Measurements from ENCODE around the gene ABHD10.

GRCh38 chr3:111965484-111965883 is 13.3 kb upstream of the ABHD10 start:
- no peak for TF ChIP-seq EZH2 (IDR thresholded peaks at IDR 0.05; ENCODE audit: low read depth)
- TF ChIP-seq, protein P1, sequence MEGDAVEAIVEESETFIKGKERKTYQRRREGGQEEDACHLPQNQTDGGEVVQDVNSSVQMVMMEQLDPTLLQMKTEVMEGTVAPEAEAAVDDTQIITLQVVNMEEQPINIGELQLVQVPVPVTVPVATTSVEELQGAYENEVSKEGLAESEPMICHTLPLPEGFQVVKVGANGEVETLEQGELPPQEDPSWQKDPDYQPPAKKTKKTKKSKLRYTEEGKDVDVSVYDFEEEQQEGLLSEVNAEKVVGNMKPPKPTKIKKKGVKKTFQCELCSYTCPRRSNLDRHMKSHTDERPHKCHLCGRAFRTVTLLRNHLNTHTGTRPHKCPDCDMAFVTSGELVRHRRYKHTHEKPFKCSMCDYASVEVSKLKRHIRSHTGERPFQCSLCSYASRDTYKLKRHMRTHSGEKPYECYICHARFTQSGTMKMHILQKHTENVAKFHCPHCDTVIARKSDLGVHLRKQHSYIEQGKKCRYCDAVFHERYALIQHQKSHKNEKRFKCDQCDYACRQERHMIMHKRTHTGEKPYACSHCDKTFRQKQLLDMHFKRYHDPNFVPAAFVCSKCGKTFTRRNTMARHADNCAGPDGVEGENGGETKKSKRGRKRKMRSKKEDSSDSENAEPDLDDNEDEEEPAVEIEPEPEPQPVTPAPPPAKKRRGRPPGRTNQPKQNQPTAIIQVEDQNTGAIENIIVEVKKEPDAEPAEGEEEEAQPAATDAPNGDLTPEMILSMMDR (conservative IDR thresholded peaks at IDR 0.05), result no peak
